SHP77 treated with DMSO at 0.1 percent for 48 hours (cell line): ENCODE results near the gene CLCN3.
A peak's percentile ranks its signal among the peaks of the same experiment; 100 is the strongest.
"Not testable (repeated sequence)": the region's sequence is repeated elsewhere in the genome, so short reads cannot be mapped to it uniquely, and the experiment has no call there.

Experiments
- DNase-seq: peaks from one replicate; lab custom pipeline; 2025; lab: John Stamatoyannopoulos, UW

The CLCN3 gene

DNA sequence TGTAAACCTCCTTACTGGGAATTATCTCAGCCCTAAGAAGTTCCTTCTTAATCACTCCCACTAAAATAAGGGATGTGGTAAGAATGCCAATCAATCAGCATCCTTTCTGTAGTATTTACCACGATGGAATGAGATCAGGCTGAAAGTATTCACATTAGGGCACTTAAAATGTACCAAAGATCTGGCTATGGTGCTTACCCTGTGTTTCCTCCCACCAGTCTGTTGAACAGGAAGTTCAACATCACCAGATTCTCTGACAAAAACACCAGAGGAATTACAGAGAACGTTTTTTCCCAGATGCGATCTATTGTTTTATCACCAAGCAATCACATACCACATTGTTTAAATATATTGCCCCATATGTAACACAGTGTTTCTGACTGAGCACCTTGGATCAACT, 2.1 kb upstream of the CLCN3 start:
- no peak for DNase-seq

DNA sequence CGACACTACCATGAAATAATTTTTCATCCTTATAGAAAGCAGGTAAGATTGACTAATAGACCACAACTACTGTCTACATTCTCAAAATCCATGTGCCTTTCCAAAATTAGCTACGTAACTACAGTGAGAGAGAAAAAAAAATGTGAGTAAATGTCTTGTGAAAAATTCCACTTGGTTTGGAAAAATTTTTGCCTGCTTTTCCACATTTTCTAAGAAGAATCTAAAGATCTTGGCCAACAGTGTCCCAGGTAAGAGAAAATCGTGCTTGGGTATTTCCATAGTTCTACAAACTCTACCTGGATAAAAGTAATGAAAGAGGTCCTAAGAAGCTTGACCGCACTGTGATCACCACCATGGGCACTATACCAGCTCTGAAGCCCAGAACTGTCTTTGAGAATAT, 1.4 kb upstream of the CLCN3 start:
- DNase-seq: no peak

DNA sequence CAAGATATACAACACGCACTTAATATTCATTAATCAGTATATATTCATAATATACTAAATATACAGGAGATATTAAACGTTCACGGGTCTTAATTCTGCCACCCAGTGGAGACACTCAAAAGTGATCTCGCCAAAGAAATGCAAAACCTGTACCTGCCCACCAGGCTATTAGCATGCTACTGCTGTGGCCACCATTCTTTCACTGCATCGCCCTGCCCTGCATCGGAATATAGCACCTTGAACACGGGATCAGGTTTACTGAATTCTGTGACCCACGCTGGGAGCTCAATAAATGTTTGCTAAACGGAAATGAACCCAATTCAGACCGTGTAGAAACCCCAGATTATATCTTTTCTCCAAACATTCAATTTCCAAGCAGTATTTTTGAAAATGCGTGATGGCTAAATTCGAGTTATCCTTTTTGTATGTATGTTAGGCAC, 840 bp upstream of the CLCN3 start:
- peak; percentile 20 for DNase-seq

DNA sequence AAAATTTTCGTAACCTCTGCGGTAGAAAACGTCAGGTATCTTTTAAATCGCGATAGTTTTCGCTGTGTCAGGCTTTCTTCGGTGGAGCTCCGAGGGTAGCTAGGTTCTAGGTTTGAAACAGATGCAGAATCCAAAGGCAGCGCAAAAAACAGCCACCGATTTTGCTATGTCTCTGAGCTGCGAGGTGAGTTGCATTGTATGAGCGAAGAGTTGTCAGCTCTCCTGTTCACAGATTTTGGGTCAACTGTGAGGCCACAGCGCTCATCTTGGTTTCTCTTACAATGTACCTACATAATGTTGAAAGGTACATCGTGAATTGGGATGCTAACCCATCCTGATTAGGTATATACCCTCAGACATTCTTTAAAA, 486 bp downstream of the CLCN3 start:
- no peak for DNase-seq

DNA sequence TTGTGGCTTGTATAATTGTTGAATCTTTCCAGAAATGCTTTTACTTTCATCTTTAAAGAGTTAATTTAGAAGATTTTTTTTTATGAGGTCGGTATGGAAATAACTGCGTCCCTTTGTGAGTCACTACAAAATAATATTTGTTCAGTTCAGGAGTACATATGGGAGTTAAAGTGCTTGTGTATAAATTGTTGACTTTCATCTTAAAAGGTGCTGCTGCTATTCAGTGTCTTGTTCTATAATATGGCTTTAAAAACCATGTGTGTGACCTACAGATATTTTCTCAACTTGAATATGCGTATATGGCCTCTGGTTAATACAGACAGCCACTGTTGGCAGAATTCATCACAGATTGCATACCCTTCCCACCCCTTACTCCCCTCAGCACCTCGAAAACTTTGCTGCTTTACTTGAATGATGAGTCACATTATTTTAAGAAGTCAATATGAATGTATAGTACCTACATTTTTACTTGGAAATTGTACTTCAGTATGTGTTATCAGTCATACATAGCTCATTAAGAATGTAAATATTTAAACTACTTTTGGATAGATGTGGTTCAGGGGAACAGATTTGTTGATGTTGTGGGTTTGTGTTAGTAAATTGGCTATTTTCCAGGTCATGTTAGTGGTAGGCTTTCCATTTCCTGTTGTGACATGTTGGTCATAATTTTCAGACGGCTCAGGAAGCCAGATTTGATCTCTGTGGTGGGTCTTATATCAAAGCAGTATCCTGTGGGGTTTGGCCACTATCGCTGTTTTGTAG, 1.5 kb downstream of the CLCN3 start:
- peak; percentile 2 for DNase-seq

DNA sequence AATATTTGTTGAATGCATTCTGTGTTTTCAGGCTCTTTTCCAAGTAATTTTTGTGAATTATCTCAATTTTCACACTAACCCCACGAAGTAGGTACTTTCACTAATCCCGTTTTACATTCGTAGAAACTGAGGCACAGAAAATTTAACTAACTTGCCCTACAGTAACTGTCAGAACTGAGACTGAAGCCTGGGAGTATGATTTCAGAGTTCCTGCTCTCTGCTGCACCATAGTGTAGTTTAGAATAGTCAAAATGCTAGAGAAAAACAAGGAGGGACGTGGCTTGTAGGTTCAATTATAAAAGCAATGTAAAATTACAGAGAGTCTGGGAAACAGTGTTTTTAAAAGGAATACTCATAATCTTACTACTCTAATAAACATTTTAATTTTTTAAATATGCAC, 2.2 kb downstream of the CLCN3 start:
- DNase-seq: no peak

DNA sequence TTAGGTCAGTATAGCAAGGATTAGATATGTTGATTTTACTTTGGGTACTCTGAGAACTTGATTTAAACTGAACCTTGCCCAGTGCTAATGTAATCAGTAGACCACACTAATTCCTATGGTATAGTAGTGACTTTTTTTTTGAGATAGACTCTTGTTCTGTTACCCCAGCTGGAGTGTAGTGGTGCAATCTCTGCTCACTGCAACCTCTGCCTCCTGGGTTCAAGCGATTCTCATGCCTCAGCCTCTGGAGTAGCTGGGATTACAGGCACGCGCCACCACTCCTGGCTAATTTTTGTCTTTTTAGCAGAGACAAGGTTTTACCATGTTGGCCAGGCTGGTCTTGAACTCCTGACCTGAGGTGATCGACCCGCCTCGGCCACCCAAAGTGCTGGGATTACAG, 3.6 kb downstream of the CLCN3 start:
- DNase-seq: not testable (repeated sequence)

DNA sequence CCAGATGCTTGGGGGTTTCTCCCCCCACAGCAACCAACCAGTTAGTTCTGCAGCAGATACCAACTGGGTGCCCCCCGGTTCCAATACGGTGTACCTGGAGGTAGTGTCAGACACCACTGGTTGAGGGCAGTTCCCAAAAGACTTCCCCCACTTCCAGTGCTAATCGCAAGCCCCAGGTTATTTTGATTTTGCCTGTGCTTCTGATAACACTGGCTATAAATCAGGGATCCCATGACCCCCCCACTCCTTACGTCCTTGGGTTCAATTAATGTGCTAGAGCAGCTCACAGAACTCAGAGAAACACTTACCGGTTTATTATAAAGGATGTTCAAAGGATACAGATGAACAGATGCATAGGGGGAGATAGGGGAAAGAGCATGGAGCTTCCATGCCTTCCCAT, 5.5 kb downstream of the CLCN3 start:
- DNase-seq: no peak

DNA sequence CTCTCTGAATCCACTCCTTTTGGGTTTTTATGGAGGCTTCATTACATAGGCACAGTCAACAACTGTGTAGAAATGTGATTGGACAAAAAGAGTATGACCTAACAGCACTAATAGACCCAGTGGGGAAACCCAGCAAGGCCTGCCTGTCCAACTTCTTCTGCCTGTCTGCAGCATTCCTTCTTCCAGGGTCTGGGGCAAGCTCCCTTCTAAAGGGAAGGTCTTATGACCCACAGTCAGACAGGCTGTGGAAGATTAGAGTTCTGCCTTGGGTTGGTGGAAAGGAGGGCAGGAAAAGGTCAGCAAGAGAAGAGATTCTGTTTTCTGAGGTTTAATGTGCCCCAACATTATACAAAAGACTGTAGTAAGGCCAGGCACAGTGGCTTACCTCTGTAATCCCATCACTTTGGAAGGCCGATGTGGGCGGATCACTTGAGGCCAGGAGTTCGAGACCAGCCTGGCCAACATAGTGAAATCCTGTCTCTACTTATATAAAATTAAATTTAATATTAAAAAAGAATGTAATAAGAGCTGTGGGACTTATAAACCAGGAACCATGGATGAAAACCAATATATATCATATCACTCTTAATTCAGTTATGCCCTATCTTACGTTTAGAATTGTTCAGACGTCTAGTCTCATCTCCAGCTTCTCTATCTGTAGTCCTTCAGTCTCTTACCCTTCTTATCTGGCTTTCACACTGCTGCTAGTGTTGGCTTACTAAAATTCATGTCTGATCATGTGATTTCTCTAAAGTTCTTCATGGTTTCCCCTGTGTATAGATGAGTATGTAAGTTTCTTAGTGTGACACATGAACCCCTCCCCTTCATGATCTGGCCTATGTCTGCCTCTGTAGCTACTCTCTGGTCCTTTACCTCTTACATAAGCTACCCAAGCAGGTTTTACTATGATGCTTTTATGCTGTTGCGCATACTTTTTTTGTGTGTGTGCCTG, 6.2 kb downstream of the CLCN3 start:
- DNase-seq: no peak

DNA sequence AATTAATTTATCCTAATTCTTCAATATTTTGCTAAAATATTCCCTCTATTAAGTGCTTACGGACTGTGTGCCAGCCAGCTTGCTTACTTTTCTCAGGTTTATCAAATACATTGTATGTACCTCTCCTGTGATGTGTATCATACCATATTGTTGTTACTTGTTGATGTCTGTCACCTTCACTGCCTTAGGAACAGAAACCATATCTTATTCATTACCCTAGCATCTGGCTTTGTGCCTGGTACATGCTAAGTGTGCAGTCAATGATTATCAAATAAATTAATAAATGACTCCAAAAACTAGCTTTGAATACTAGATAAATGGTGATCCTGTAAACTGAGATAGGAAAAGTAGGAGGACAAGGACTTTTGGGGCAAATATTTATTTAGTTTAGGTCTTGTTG, 6.9 kb downstream of the CLCN3 start:
- no peak for DNase-seq

DNA sequence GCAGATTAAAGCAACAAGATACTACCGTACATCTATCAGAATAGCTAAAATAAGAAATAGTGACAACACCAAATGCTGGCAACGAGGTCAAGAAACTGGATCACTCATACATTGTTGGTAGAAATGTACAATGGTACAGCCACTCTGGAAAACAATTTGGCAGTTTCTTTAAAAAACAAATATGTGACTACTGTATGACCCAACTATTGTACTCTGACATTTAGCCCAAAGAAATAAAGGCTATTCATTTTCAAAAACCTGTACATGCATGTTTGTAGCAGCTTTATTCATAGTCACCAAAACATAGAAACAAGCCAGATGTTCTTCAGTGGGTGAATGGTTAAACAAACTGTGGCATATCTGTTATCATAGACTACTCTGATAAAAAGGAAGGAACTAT, 8.2 kb downstream of the CLCN3 start:
- DNase-seq: no peak

DNA sequence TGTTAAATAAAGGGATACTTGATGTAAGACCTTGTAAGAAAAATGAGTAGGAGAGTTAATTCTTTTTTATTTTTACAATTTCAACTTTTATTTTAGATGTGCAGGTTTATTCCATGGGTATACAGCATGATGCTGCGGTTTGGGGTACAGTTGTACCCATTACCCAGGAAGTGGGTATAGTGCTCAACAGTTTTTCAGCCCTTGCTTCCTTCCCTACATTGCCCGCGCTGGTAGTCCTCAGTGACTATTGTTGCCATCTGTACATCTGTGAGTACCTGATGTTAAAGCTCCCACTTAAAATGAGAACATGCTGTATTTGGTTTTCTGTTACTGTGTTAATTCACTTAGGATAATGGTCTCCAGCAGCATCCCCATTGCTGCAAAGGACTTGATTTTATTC, 9.7 kb downstream of the CLCN3 start:
- no peak for DNase-seq

DNA sequence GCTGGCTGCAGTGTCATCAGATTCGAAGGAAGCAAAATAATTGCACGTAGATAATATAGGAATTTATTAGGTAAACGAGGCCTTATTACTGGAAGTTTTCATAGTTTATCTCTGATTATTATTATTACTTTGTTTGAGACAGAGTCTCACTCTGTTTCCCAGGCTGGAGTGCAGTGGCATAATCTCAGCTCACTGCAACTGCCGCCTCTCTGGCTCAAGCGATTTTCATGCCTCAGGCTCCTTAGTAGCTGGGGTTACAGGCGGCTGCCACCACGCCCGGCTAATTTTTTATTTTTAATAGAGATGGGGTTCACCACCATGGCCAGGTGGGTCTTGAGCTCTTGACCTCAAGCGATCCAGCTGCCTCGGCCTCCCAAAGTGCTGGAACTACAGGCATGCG, 12.5 kb downstream of the CLCN3 start:
- DNase-seq: no peak

DNA sequence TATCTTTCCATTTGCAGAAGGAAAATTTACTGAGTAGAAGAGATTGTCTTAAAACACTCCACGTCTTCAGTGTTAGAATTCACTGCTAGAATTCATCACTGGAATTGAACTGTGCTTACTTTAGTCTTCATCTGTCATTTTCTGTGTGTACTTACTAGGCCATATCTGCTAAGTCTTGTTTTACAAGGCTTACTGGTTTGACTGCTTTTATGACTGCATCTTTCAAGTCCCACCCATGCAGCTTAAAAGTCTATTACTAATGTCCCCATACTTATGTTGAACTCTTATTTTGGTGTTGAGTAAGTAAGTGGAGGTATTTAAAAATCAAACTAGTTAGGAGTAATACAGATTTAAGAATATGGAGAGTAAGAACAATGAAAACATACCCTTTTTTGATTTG, 14.6 kb downstream of the CLCN3 start:
- DNase-seq: no peak

DNA sequence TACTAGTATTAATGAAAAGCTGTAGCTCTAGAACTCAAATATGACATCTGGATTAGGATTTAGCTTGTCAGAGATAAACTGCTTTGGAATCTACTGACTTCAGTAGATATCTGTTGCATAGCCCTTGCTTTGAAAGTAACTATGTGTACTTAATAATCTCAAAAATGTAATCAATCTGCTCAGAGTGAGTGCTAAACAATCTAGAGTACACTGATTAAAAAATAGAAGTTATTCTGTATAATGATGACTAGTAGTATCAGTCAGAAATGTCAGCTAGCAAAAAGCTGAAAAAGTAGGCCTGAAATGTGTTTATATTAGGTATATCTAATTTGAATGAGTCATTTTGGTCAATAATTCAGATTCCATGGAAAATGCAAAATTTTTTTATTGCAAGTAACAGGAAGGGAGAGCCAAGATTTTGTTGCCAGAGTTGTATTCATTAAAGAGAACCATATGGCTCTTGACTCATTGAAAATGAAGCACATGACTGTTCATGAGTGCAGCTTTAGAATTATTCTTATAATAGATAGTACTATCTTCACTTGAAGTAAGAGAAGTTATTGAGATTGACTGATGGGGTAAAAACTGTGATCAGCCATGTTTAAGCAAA, 20.0 kb downstream of the CLCN3 start:
- DNase-seq: no peak

DNA sequence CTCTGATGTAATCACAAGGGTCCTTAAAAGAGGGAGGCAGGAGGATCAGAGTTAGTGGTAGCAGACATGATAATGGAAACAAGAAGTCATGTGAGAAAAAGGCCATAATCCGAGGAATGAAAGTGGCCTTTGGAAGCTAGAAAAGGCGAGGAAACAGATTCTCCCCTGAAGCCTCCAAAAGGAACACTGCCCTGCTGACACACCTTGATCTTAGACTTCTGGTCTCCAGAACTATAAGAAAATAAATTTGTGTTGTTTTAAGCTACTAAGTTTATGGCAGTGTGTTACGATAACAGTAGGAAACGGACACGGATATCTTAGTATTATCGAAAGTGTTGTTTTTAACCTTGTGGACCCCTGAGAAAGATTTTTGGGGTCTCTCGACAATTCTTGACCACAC, 24.4 kb downstream of the CLCN3 start:
- DNase-seq: no peak

DNA sequence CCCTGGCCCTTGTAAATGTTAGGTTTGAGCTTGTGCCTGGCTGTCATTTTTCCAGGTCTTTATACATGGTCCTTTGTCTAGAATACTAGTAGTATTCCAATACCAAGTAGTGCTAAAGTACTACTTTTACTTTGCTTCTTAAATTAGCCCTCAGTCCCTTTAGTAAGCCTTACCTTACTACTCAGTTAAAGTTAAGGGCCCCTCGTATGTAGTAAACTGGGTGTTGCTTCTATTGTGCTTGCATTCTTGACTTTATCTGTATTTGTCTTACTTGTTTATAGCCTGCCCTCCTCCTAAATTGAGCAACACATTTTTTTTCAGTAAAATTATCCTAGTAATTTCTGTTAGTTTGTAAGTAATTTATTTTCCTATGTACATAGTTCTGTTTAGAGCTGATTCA, 25.2 kb downstream of the CLCN3 start:
- DNase-seq: no peak

DNA sequence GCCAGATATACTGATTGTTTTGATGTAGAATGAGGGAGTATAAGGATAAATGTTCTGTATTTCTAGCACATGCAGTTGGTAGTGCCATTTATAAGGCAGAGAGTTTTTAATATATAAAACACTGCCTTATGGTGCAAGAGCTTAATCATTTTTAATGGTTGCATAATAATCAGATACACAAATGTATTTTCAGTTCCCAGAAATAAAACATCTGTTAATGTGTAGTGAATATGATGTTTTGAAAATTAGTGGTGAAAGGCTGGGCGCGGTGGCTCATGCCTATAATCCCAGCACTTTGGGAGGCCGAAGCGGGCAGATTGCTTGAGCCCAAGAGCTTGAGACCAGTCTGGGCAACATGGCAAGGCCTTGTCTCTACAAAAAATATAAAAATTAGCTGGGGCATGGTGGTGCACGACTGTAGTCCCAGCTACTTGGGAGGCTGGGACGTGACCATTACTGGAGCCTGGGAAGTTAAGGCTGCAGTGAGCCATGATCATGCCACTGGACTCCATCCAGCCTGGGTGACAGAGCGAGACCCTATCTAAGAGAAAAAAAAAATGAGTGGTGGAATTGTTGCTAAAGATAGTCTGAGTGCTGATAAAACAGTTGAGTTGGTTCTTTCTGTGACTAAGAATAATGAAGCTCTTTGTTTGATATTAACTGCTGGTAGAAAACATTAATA, 29.3 kb downstream of the CLCN3 start:
- DNase-seq: no peak

DNA sequence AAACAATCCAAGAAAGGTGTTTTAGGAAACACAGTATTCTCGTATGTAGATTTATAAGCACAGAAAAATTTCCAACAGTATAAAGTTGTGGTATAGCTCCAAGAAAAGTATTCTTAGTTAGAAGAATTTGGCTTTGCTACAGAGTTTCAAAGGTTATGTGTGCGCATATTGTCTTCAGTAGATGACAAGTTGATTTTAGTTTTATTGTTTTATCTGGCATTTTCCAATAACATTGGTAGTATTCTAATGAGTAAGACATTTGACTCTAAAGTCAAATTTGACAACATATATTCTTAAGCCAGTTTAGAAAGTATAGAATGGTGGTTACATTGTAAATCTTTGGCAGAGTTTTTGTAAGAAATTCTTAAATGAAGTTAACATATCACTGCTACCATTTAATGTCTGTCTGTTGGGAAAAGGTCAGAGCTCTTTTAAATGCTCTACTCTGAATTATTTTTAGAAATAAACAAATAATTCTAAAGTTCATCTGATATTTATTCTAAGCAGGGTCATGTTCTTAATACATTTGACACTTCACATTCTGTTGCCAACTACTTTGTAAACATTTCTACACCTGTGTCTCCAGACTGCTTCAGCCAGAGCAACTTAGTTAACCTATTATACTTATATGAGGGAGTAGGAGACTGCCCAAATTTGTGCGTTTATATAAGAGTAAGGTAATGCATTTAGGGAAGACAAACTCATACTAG, 30.0 kb downstream of the CLCN3 start:
- DNase-seq: no peak

DNA sequence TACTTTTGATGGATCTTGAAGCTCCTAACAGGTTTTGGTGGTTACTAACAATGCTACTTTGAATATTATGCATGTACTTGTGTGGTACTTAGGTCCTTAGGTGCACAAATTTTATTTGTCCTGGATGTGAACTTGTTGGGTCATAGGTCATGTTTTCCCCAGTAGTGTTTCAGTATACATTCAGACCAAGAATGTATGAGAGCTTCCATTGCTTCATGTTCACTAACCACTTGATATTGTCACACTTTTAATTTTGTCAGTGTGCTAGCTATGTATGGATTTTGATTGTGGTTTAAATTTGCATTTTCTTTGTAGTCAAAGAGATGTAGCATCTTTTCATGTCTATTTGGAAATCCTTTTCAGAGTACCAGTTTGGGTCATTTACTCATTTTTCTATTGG, 32.2 kb downstream of the CLCN3 start:
- no peak for DNase-seq

DNA sequence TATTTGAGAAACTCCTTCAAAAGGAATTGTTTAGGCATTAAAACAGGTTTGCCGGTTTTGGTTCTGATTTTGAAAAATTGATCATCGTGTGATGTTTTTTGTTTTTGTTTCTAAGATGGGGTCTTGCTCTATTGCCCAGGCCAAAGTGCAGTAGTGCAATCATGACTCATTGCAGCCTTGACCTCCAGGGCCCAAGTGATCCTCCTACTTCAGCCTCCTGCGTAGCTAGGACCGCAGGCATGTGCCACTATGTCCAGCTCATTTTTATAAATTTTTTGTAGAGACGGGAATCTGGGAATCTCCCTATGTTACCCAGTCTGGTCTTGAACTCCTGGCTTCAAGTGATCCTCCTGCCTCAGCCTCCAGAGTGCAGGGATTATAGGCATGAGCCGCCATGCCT, 35.0 kb downstream of the CLCN3 start:
- no peak for DNase-seq
